ENCODE data around the gene GPR158.
"Not testable (repeated sequence)": the region's sequence is repeated elsewhere in the genome, so short reads cannot be mapped to it uniquely, and the experiment has no call there.

The GPR158 gene

DNA sequence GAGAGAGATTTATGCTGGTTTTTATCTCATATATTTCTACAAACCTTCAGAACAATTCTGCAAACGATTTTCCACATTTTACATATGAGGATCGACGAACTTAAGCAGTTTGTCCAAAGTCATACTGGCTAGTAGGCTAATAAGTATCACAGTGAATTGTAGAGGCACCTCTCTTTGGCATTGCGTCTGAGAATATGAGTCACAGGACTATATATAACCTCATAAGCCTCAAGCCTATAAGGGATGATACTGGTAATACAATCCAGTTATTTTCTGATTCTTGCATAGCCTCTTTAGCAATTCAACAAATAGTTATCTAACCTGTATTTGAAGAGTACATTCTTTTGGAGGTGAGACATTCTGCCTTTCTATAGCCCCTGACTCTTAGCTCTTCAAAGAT is 129.8 kb downstream of the GPR158 start:
- no peak for DNase-seq (ENCODE audit: low spot score)

DNA sequence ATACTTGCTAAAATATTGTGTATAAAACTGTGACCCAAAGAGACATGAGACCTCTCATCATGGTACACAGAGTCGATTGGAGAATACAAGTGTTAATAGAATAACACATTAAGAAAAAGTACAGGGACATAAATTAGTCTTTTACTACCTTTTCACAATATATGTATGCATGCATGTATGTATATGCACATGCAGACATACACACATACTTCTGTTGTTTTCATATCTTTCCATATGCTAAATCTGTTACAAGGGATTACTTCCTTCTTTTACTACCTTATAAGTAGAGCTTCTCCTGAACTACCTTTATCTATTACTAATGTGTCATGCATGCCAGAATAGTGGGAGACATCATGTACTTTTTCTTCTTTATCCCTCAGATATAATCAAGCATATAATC is 131.6 kb downstream of the GPR158 start:
- DNase-seq (ENCODE audit: low spot score), result no peak

DNA sequence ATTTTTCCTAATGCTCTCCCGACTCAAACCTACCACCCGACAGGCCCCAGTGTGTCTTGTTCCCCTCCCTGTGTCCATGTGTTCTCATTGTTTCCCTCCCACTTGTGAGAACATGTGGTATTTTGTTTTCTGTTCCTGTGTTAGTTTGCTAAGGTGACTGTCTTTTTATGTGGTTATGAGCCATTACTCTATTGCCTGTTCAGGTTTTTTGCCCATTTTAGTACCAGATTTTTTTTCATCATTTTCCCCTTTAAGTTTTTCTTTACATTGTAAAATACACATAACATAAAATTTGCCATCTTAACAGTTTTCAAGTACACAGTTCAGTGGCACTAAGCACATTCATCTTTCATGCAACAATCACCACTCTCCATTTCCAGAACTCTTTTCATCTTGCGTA is 133.5 kb downstream of the GPR158 start:
- DNase-seq (ENCODE audit: low spot score), result no peak

- DNase-seq (ENCODE audit: low spot score), result not testable (repeated sequence)
Observed at GRCh38 chr10:25317596-25318211, 142.9 kb downstream of the GPR158 start.

GRCh38 chr10:25327273-25327672 is 152.5 kb downstream of the GPR158 start:
- no peak for DNase-seq (ENCODE audit: low spot score)

GRCh38 chr10:25328361-25328760 is 153.6 kb downstream of the GPR158 start:
- no peak for DNase-seq (ENCODE audit: low spot score)

GRCh38 chr10:25329587-25329986 is 154.8 kb downstream of the GPR158 start:
- not testable (repeated sequence) for DNase-seq (ENCODE audit: low spot score)

GRCh38 chr10:25334445-25334844 is 159.6 kb downstream of the GPR158 start:
- DNase-seq (ENCODE audit: low spot score), result no peak

- DNase-seq (ENCODE audit: low spot score), result no peak
Observed at GRCh38 chr10:25336330-25336729, 161.5 kb downstream of the GPR158 start.

GRCh38 chr10:25338271-25338670 is 163.5 kb downstream of the GPR158 start:
- DNase-seq (ENCODE audit: low spot score), result no peak

DNA sequence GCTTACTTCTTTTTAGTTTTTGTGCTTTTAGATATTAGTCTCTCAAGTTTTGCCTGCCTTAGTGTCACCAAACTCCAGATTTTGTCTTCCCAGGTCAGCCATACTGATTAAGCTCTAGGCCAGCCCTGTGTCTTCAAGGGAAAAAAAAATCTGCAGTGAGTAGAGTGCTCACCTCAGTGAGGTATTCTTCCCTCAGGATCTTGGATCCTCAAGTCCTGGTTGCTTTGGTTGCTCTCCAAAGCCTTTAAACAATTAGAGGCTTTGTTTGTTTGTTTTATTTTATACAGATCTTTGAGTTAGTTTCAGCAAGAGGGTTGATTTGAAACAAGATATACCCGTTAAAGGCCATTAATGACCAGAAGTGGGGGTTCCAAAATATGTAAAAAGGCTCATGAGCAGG is 165.2 kb downstream of the GPR158 start:
- no peak for DNase-seq (ENCODE audit: low spot score)

GRCh38 chr10:25349520-25349919 is 174.7 kb downstream of the GPR158 start:
- DNase-seq (ENCODE audit: low spot score), result no peak

DNA sequence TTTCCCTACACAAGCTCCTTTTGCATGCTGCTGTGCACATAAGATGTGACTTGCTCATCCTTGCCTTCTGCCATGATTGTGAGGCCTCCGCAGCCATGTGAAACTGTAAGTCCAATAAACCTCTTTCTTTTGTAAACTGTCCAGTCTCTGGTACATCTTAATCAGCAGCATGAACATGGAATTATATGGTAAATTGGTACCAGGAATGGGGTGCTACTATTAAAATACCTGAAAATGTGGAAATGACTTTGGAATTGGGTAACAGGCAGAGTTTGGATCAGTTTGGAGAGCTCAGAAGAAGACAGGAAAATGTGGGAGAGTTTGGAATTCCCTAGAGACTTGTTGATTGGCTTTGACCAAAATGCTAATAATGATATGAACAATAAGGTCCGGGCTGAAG is 181.8 kb downstream of the GPR158 start:
- no peak for DNase-seq (ENCODE audit: low spot score)

DNA sequence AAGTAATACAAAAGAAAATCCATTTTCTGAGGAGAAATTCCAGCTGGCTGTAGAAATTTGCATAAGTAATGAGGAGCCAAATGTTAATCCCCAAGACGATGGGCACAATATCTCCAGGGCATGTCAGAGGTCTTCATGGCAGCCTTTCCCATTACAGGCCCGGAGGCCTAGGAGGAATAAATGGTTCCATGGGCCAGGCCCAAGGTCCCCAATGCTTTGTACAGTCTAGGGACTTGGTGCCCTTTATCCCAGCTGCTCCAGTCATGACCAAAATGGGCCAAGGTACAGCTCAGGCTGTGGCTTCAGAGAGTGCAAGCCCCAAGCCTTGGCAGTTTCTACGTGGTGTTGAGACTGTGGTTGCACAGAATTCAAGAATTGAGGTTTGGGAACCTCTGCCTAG is 182.5 kb downstream of the GPR158 start:
- DNase-seq (ENCODE audit: low spot score), result no peak

DNA sequence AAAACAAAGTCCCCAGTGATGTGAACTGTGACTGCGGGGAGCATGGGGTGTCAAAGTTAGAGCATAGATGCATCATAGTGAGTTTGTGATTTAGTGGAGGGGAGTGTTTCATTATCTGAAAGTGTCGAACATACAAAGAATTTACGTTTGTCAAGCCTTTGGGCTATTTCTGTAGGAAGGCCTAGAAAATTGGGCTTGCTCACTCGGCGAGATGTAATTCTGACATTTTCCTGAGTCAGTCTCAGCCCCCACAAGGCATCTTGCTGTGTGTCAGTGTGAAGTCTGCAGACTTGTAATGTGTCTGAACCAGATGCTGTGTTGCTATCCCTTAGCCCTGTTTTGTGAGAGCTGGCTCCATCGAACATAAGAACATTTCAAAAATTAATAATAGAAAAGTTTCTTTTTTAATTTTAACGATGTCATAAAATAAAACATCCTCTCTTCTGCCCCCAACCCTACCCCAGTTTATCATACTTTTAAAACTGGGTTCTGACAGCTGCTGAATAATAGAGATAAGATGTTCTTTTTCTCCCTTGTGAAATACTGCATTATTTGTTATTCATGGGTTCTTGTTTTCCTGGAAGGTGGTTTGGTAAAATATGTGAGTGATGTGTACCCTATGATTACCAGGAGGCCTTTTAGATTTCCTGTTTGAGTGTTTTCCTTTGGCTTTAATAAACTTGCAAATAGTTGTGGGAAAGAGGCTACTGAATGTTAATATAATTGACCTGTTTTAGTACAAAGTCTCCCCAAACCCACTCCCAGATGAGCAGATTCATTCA is 207.4 kb downstream of the GPR158 start:
- no peak for DNase-seq (ENCODE audit: low spot score)

DNA sequence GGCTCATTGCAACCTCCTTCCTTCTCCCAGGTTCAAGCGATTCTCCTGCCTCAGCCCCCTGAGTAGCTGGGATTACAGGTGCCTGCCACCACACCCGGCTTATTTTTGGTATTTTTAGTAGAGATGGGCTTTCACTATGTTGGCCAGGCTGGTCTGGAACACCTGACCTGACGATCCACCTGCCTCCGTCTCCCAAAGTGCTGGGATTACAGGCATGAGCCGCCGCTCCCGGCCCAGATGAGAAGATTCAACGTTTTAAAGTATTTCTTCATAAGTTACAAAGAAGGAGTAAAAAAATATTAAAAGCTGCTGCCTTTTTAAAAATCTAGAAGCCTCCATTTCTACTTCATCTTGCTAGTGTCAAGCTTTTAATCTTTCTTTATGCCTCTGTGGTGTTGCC is 208.1 kb downstream of the GPR158 start:
- DNase-seq (ENCODE audit: low spot score), result not testable (repeated sequence)

DNA sequence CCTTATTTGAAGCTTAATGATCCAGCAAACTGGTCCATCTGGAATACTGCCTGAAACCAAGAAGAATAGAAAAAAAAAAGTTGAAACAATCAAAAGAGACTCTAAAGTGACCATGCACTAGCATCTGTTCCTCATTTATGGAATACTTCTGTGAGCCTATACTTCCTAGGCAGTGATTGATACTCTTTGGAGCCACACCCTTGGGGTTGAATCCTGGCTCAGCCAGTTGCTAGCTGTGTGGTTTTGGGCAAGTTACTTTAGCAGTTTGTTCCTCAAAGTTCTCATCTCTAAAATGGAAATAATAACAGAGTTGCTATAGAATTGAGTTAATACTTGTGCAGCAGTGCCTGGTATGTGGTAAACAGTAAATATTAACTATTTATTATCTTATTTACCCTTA is 208.9 kb downstream of the GPR158 start:
- no peak for DNase-seq (ENCODE audit: low spot score)

GRCh38 chr10:25384618-25385017 is 209.8 kb downstream of the GPR158 start:
- DNase-seq (ENCODE audit: low spot score), result no peak

DNA sequence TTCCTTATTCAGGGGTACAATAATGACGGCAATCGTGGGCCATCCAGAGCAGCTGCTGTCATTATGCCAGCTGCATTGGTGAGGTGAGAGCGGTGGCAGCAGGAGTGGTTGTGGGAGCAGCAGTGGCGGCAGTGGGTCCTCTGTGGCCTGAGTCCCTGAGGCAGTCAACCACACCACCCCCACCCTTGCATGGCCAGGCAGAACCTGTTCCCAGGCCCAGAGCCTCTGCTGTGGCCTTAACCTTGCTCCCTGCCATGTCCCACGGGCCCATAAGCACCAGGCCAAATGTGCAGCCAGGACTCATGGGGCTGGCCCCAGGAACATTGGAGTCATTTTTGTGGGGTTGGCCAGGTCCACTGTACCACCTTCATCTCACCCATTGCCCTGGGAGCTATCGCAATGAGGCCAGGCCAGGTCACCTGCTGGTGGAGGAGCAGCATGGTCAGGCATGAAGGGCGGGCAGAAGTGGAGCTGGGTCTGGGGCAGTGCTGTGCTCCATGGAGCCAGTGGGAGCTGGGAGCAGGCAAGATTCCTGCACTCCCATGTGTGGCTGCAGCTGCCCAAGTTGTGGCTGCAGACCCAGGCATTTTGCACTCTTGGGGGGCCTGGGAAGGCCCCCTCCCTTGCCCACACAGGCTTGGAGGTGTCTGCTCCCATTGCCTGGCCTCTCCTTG is 213.5 kb downstream of the GPR158 start:
- no peak for DNase-seq (ENCODE audit: low spot score)

DNA sequence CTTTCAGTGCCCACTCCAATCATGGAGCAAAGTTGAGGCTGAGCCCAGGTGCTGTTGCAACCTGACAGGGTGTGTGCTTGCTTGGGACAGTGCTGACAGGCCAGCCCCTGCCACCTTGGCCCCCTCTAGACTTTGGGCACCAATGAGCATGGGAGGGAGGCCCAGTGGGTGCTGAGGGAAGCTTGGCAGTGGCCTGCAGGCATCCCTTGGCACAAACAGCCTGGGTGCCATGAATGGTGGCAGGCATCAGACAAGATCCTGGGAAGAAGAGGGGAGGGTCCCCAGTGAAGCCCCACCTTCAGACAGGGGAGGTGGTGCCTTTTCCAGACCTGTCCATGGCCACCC is 214.0 kb downstream of the GPR158 start:
- DNase-seq (ENCODE audit: low spot score), result no peak

GRCh38 chr10:25390733-25391132 is 215.9 kb downstream of the GPR158 start:
- no peak for DNase-seq (ENCODE audit: low spot score)

GRCh38 chr10:25392132-25392531 is 217.3 kb downstream of the GPR158 start:
- no peak for DNase-seq (ENCODE audit: low spot score)

GRCh38 chr10:25393621-25394020 is 218.8 kb downstream of the GPR158 start:
- DNase-seq (ENCODE audit: low spot score), result no peak

Measured in kidney capillary endothelial cell (primary cell).